A549 (cell line): ENCODE measurements around the gene ADAD1. TPM values are rescaled to one million over a fixed set of nuclear protein-coding genes. Genes with fewer than 3 reads are reported as not detected.

Source experiments
- ATAC-seq, 2 experiments: fragments of 200-7000 bp in 1 of 2; fragments of >200 bp in 1 of 2; cut with Nextera tagmentation in 1 of 2; cut with Tn5 transposase in 1 of 2; 3 replicates each; pipeline versions ENCODE4 v1.8.0 to v1.9.1; 2018 to 2020; ENCODE audit warnings: mild to moderate bottlenecking in 1 of 2, moderate library complexity in 1 of 2
- CTCF ChIA-PET: fragments of 300-600 bp; sonication (Branson Sonifier 250); formaldehyde crosslinking; extraction: SDS; loops from one replicate; lab custom pipeline; 2021; ENCODE audit warnings: antibody characterized with exemption, inconsistent platforms; lab: Yijun Ruan, JAX
- POLR2A ChIA-PET: fragments of 350-600 bp; formaldehyde crosslinking; extraction: SDS; loops from one replicate; lab custom pipeline; 2021; ENCODE audit warnings: antibody characterized with exemption, inconsistent platforms; lab: Yijun Ruan, JAX
- DNase-seq, 2 experiments: peaks; one replicate each; pipeline versions ENCODE4 v3.0.0 to v3.0.0-alpha.2; 2011 to 2016; ENCODE audit warnings: low read depth in 1 of 2, low spot score in 1 of 2
- FAIRE-seq: peaks from 2 replicates; lab custom pipeline; 2011; peaks lifted over from hg19 to GRCh38; lab: Jason Lieb, UNC
- H3K27ac ChIP-seq, 2 experiments: fragments of >200 bp; sonication (Bioruptor Twin); formaldehyde crosslinking; 3 replicates each; pipeline ENCODE4 v1.5.1; 2016 to 2017
- H3K4me1 ChIP-seq: fragments of >200 bp; sonication (Bioruptor Twin); formaldehyde crosslinking; 3 replicates; pipeline ENCODE4 v1.6.1; 2016
- H3K4me2 ChIP-seq: fragments of >200 bp; sonication (Bioruptor Twin); formaldehyde crosslinking; 3 replicates; pipeline ENCODE4 v1.6.1; 2016
- H3K4me3 ChIP-seq: fragments of >200 bp; sonication (Bioruptor Twin); formaldehyde crosslinking; 3 replicates; pipeline ENCODE4 v1.5.1; 2016
- H3K9me3 ChIP-seq: fragments of >200 bp; sonication (Bioruptor Twin); formaldehyde crosslinking; 3 replicates; pipeline ENCODE4 v1.6.1; 2016
- CBX2 ChIP-seq: fragments of 200-600 bp; sonication (generic); IDR thresholded peaks from 2 replicates; pipeline ENCODE4 v1.6.1; 2016; ENCODE audit warnings: low read depth, mild to moderate bottlenecking, borderline replicate concordance
- CEBPB ChIP-seq, 2 experiments: fragments of >200 bp in 1 of 2; sonication (Bioruptor Twin) in 1 of 2; formaldehyde crosslinking in 1 of 2; IDR thresholded peaks; 2 replicates each; pipeline ENCODE4 v1.6.1; 2012 to 2016
- CHD2 ChIP-seq: fragments of 150-350 bp; IDR thresholded peaks from 2 replicates; pipeline ENCODE4 v1.6.1; 2014; ENCODE audit warnings: low read length; ENCODE audit not compliant: partially characterized antibody
- CHD4 ChIP-seq: fragments of 200-600 bp; sonication (generic); IDR thresholded peaks from 2 replicates; pipeline ENCODE4 v1.6.1; 2016; ENCODE audit warnings: antibody characterized with exemption, mild to moderate bottlenecking, borderline replicate concordance
- EHF ChIP-seq: fragments of 250-450 bp; sonication (Bioruptor Pico); IDR thresholded peaks from 2 replicates; pipeline ENCODE4 v1.5.0; 2020; ENCODE audit warnings: mild to moderate bottlenecking
- EHMT2 ChIP-seq: fragments of 200-600 bp; sonication (generic); IDR thresholded peaks from 2 replicates; pipeline ENCODE4 v1.6.1; 2016; ENCODE audit warnings: antibody characterized with exemption, low read depth, mild to moderate bottlenecking, moderate library complexity
- EP300 ChIP-seq, 2 experiments: fragments of >200 bp; sonication (Bioruptor Twin); formaldehyde crosslinking; IDR thresholded peaks; 2 replicates in 1 of 2; 3 replicates in 1 of 2; pipeline ENCODE4 v1.6.1; 2016 to 2017
- FOSB ChIP-seq: fragments of 250-450 bp; sonication (Bioruptor Pico); IDR thresholded peaks from 2 replicates; pipeline ENCODE4 v1.5.0; 2020; ENCODE audit warnings: mild to moderate bottlenecking, moderate library complexity
- FOSL2 ChIP-seq, 2 experiments: fragments of 450-650 bp in 1 of 2; fragments of >200 bp in 1 of 2; sonication (Bioruptor Twin) in 1 of 2; formaldehyde crosslinking; IDR thresholded peaks; 2 replicates each; pipeline versions ENCODE4 v1.5.0 to v1.6.1; 2016 to 2020; ENCODE audit warnings: mild to moderate bottlenecking in 1 of 2, moderate library complexity in 1 of 2
- FOXS1 ChIP-seq: fragments of 250-450 bp; sonication (Bioruptor Pico); IDR thresholded peaks from 2 replicates; pipeline ENCODE4 v1.5.0; 2020; ENCODE audit warnings: mild to moderate bottlenecking, moderate library complexity
- HDAC2 ChIP-seq: fragments of 200-600 bp; sonication (generic); IDR thresholded peaks from 2 replicates; pipeline ENCODE4 v1.6.1; 2016
- HEYL ChIP-seq: fragments of 250-450 bp; sonication (Bioruptor Pico); IDR thresholded peaks from 2 replicates; pipeline ENCODE4 v1.8.0; 2021; ENCODE audit warnings: mild to moderate bottlenecking, moderate library complexity
- JUN ChIP-seq, 2 experiments: fragments of >200 bp; sonication (Bioruptor Twin); formaldehyde crosslinking; IDR thresholded peaks; 2 replicates in 1 of 2; 3 replicates in 1 of 2; pipeline ENCODE4 v1.6.1; 2016 to 2017
- KDM5A ChIP-seq: fragments of 200-600 bp; sonication (generic); IDR thresholded peaks from 2 replicates; pipeline ENCODE4 v1.6.1; 2016; ENCODE audit warnings: antibody characterized with exemption, mild to moderate bottlenecking
- MAFK ChIP-seq: fragments of 450-650 bp; IDR thresholded peaks from 2 replicates; pipeline ENCODE4 v1.6.1; 2014; ENCODE audit not compliant: partially characterized antibody
- MAZ ChIP-seq: fragments of 150-350 bp; IDR thresholded peaks from 2 replicates; pipeline ENCODE4 v1.6.1; 2014; ENCODE audit warnings: antibody characterized with exemption, low read depth, low read length, borderline replicate concordance
- NFE2L2 ChIP-seq: fragments of 150-350 bp; conservative IDR thresholded peaks from 2 replicates; pipeline ENCODE4 v1.6.1; 2014; ENCODE audit warnings: low read length
- NPAS2 ChIP-seq: fragments of 250-450 bp; sonication (Bioruptor Pico); IDR thresholded peaks from 2 replicates; pipeline ENCODE4 v1.8.0; 2022; ENCODE audit warnings: mild to moderate bottlenecking, moderate library complexity, borderline replicate concordance
- PHF8 ChIP-seq: fragments of 200-600 bp; sonication (generic); IDR thresholded peaks from 2 replicates; pipeline ENCODE4 v1.6.1; 2016; ENCODE audit warnings: low read depth, mild to moderate bottlenecking, antibody characterized with exemption, moderate library complexity, borderline replicate concordance
- POLR2A ChIP-seq: IDR thresholded peaks from 2 replicates; pipeline ENCODE4 v1.6.1; 2012; ENCODE audit warnings: mild to moderate bottlenecking, low read length
- RAD21 ChIP-seq, 2 experiments: fragments of >200 bp in 1 of 2; sonication (Bioruptor Twin) in 1 of 2; formaldehyde crosslinking in 1 of 2; IDR thresholded peaks in 1 of 2; conservative IDR thresholded peaks in 1 of 2; 2 replicates in 1 of 2; 3 replicates in 1 of 2; pipeline ENCODE4 v1.6.1; 2012 to 2018; ENCODE audit warnings: inconsistent platforms in 1 of 2
- RARB ChIP-seq: fragments of 250-450 bp; sonication (Bioruptor Pico); IDR thresholded peaks from 2 replicates; pipeline ENCODE4 v1.8.0; 2021; ENCODE audit warnings: mild to moderate bottlenecking, moderate library complexity
- RNF2 ChIP-seq: fragments of 200-600 bp; sonication (generic); IDR thresholded peaks from 2 replicates; pipeline ENCODE4 v1.6.1; 2016; ENCODE audit warnings: low read depth, mild to moderate bottlenecking, antibody characterized with exemption, moderate library complexity, borderline replicate concordance
- TFCP2L1 ChIP-seq: fragments of 250-450 bp; sonication (Bioruptor Pico); IDR thresholded peaks from 2 replicates; pipeline ENCODE4 v1.5.0; 2021; ENCODE audit warnings: mild to moderate bottlenecking
- ZFP36 ChIP-seq: fragments of 450-650 bp; IDR thresholded peaks from 2 replicates; pipeline ENCODE4 v1.6.1; 2014; ENCODE audit warnings: borderline replicate concordance; ENCODE audit not compliant: partially characterized antibody
- ZSCAN20 ChIP-seq: fragments of 250-450 bp; sonication (Bioruptor Pico); IDR thresholded peaks from 2 replicates; pipeline ENCODE4 v1.8.0; 2022; ENCODE audit warnings: mild to moderate bottlenecking, moderate library complexity
- WGBS: methylation state at CpG from one replicate; pipeline ENCODE4 v1.1.6; 2017; ENCODE audit errors: missing lambda C conversion rate; 5-methylcytosine and 5-hydroxymethylcytosine counted together
- polyA plus RNA-seq, 4 experiments: library from polyadenylated mRNA; depleted of rRNA in 3 of 4; stranded (reverse); fragments of >200 nt; fragmentation: RNase III in 1 of 4; extraction: RNeasy Plus Mini Kit Qiagen cat#74134 plus additional on column Dnase treatment in 1 of 4; gene quantifications; 2 replicates in 3 of 4; 3 replicates in 1 of 4; pipeline ENCODE4 v1.2.3, GENCODE V29; 2011 to 2017
- TF ChIP-seq, protein P1 (sequence below): IDR thresholded peaks from 2 replicates; pipeline ENCODE4 v1.6.1; 2012; ENCODE audit warnings: low read depth, borderline replicate concordance
- TF ChIP-seq, protein P2 (sequence below): fragments of >200 bp; sonication (Bioruptor Twin); formaldehyde crosslinking; IDR thresholded peaks from 2 replicates; pipeline ENCODE4 v1.6.1; 2016
- TF ChIP-seq, protein P3 (sequence below): fragments of >200 bp; sonication (Bioruptor Twin); formaldehyde crosslinking; IDR thresholded peaks from 3 replicates; pipeline ENCODE4 v1.5.1; 2016
- TF ChIP-seq, protein P4 (sequence below): IDR thresholded peaks from 2 replicates; pipeline ENCODE4 v1.6.1; 2012
- TF ChIP-seq, protein P5 (sequence below): fragments of 250-450 bp; sonication (Bioruptor Pico); IDR thresholded peaks from 2 replicates; pipeline ENCODE4 v1.5.0; 2020; ENCODE audit warnings: low read depth, mild to moderate bottlenecking, moderate library complexity

Gene ADAD1
- polyA plus RNA-seq, 2 of the 4 experiments (the other 2 are of a cell fraction) = not detected

DNA sequence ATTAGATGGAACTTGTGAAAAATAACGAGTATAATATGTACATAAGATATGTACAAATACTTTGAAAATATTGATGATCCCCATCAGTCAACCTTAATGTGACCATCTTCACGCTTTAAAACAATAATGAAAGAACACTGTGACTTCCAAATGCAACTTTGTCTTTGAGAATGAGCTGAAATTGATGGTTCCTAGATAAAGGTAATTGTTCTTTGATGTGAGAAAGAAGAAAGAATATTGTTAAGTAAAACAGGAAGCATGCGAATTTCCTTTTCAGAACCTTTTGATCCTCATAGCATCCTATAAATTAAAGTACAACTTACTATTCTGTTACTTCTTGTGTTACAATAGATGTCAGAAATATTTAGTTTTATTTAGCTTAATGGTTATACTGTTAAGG, 55.5 kb downstream of the ADAD1 start:
- POLR2A ChIA-PET = no interaction called here
- Histone ChIP-seq H3K4me1 (no peaks in the 10 kb centered on the region), H3K27ac (no peak overlapping the region), H3K9me3 (no peaks in the 10 kb centered on the region), H3K4me3 (no peak overlapping the region), H3K4me2 (no peak overlapping the region)
- TF ChIP-seq, protein P1, sequence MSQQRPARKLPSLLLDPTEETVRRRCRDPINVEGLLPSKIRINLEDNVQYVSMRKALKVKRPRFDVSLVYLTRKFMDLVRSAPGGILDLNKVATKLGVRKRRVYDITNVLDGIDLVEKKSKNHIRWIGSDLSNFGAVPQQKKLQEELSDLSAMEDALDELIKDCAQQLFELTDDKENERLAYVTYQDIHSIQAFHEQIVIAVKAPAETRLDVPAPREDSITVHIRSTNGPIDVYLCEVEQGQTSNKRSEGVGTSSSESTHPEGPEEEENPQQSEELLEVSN = no peak
- TF ChIP-seq EP300 (IDR thresholded peaks at IDR 0.05) = no peak
- TF ChIP-seq RARB = no peak
- TF ChIP-seq MAZ = no peak
- TF ChIP-seq NFE2L2 = no peak
- TF ChIP-seq RNF2 = no peak
- TF ChIP-seq ZSCAN20 (CRISPR knock-in tag) = no peak
- TF ChIP-seq CHD2 = no peak
- TF ChIP-seq FOXS1 (CRISPR knock-in tag) = no peak
- no peak for TF ChIP-seq EHMT2
- TF ChIP-seq CBX2 = no peak
- no peak for TF ChIP-seq HDAC2
- no peak for TF ChIP-seq ZFP36
- TF ChIP-seq NPAS2 (CRISPR knock-in tag) = no peak
- TF ChIP-seq KDM5A = no peak
- TF ChIP-seq CHD4 = no peak
- no peak for TF ChIP-seq FOSL2 (IDR thresholded peaks at IDR 0.05)
- no peak for TF ChIP-seq FOSL2 (CRISPR knock-in tag; IDR thresholded peaks at IDR 0.05)
- no peak for TF ChIP-seq POLR2A
- TF ChIP-seq, protein P2, sequence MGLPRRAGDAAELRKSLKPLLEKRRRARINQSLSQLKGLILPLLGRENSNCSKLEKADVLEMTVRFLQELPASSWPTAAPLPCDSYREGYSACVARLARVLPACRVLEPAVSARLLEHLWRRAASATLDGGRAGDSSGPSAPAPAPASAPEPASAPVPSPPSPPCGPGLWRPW = no peak
- TF ChIP-seq CEBPB (IDR thresholded peaks at IDR 0.05) = no peak
- 7% methylated on average over 3 of the region's 3 CpGs for WGBS
- DNase-seq = no peak
- CTCF ChIA-PET = interaction anchor here (0.8 kb wide), 1 partner anchor 16 kb away, joined by 6 read pairs; no protein-coding TSS in a partner anchor
- ATAC-seq = no peak
- FAIRE-seq = no peak

DNA sequence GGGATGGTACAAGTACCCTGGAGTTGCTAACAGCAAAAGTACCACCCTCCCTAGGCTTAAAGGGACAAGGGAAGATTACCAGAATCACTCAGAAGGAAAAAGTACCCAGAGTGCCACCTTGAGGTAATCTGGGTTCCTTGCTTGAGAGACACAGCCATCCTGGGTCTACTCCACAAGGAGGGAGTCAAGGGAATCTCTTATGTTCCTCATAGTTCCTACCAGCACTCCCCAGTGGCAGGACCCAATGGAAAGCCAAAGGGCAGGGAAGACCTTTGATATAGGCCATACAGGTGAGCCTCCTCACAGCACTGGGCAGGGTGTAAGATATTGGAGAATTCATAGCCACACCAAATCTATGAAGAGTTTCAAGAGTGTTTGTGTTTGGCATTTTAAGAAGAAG, 72.0 kb downstream of the ADAD1 start:
- ChIA-PET POLR2A (no interaction called here), CTCF (interaction anchor here (1.0 to 1.2 kb wide), 2 partner anchors 8 to 16 kb away, joined by 3 to 6 read pairs; no protein-coding TSS in a partner anchor)
- TF ChIP-seq RAD21 (conservative IDR thresholded peaks at IDR 0.05 in 1 of 2, IDR thresholded peaks at IDR 0.05 in 1 of 2) = peak in 1 of 2 experiments; percentile 26; a peak in 2 of 5 replicates
- TF ChIP-seq, protein P3, sequence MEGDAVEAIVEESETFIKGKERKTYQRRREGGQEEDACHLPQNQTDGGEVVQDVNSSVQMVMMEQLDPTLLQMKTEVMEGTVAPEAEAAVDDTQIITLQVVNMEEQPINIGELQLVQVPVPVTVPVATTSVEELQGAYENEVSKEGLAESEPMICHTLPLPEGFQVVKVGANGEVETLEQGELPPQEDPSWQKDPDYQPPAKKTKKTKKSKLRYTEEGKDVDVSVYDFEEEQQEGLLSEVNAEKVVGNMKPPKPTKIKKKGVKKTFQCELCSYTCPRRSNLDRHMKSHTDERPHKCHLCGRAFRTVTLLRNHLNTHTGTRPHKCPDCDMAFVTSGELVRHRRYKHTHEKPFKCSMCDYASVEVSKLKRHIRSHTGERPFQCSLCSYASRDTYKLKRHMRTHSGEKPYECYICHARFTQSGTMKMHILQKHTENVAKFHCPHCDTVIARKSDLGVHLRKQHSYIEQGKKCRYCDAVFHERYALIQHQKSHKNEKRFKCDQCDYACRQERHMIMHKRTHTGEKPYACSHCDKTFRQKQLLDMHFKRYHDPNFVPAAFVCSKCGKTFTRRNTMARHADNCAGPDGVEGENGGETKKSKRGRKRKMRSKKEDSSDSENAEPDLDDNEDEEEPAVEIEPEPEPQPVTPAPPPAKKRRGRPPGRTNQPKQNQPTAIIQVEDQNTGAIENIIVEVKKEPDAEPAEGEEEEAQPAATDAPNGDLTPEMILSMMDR = no peak
- H3K4me1 ChIP-seq = no peaks in the 10 kb centered on the region
- no peak overlapping the region for H3K4me3 ChIP-seq
- peak; percentile 0 to 41 for DNase-seq
- H3K9me3 ChIP-seq = no peaks in the 10 kb centered on the region
- no peak overlapping the region for H3K4me2 ChIP-seq
- peak; percentile 71 to 87; a peak in 5 of 6 replicates for ATAC-seq
- FAIRE-seq = no peak
- H3K27ac ChIP-seq = no peak overlapping the region

DNA sequence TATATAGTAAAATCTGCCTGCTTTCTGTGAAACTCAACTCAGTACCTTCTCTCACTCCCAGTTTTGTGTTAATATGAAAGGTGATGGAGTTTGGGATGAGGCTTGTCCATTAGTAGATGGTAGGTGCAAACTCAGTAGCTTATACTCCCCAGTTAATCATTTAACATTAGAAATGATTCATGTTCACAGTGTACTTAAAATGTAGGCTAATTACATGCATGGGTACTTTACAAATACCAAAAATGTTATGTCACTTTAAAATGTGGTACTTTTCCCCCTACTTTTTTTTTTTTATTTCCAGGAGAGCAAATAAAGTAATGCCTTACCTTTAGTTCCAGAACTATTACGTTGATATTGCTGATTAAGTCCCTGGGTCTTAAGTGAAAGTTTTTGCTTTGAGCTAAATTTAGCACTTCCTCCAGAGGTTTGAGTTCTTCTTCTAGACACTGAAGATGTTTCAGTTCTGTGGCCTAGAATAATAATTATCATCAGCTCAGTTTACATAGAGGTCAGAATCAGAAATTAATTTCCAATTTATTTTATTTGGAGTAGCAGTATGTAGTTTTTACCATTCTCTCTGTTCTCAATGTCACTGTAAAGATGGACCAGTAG, 74.7 kb downstream of the ADAD1 start:
- no peaks in the 10 kb centered on the region for H3K4me1 ChIP-seq
- no peak for TF ChIP-seq RAD21 (conservative IDR thresholded peaks at IDR 0.05 in 1 of 2, IDR thresholded peaks at IDR 0.05 in 1 of 2)
- no peak for TF ChIP-seq CHD4
- TF ChIP-seq PHF8 = no peak
- no peak for TF ChIP-seq FOSB (CRISPR knock-in tag)
- TF ChIP-seq FOSL2 (IDR thresholded peaks at IDR 0.05) = no peak
- TF ChIP-seq FOSL2 (CRISPR knock-in tag; IDR thresholded peaks at IDR 0.05) = no peak
- TF ChIP-seq, protein P4, sequence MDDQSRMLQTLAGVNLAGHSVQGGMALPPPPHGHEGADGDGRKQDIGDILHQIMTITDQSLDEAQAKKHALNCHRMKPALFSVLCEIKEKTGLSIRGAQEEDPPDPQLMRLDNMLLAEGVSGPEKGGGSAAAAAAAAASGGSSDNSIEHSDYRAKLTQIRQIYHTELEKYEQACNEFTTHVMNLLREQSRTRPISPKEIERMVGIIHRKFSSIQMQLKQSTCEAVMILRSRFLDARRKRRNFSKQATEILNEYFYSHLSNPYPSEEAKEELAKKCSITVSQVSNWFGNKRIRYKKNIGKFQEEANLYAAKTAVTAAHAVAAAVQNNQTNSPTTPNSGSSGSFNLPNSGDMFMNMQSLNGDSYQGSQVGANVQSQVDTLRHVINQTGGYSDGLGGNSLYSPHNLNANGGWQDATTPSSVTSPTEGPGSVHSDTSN = no peak
- no peak for TF ChIP-seq EP300 (IDR thresholded peaks at IDR 0.05)
- TF ChIP-seq, protein P5, sequence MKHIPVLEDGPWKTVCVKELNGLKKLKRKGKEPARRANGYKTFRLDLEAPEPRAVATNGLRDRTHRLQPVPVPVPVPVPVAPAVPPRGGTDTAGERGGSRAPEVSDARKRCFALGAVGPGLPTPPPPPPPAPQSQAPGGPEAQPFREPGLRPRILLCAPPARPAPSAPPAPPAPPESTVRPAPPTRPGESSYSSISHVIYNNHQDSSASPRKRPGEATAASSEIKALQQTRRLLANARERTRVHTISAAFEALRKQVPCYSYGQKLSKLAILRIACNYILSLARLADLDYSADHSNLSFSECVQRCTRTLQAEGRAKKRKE (CRISPR knock-in tag) = no peak
- no peak for TF ChIP-seq NPAS2 (CRISPR knock-in tag)
- no peak for TF ChIP-seq MAFK
- TF ChIP-seq EHF (CRISPR knock-in tag) = no peak
- no peak for TF ChIP-seq JUN (IDR thresholded peaks at IDR 0.05)
- no peak for TF ChIP-seq HEYL (CRISPR knock-in tag)
- TF ChIP-seq TFCP2L1 (CRISPR knock-in tag) = no peak

More for the DNA sequence above, 74.7 kb downstream of the ADAD1 start:
- whole genome bisulfite sequencing = 0% methylated on average over 1 of the region's 1 CpG
- Histone ChIP-seq H3K9me3 (no peaks in the 10 kb centered on the region), H3K4me3 (no peak overlapping the region), H3K27ac (no peak overlapping the region), H3K4me2 (no peak overlapping the region)
- DNase-seq = no peak
- ChIA-PET CTCF (no interaction called here), POLR2A (no interaction called here)
- FAIRE-seq = no peak
- no peak for ATAC-seq
